Body of pancreas (tissue), 4 donors: ENCODE results near the gene NOP9. TPM values are rescaled to one million over a fixed set of nuclear protein-coding genes. Genes with fewer than 3 reads are reported as not detected.

Source experiments
- ATAC-seq: fragments of 150-250 bp; one replicate; pipeline ENCODE4 v1.9.1; 2016
- DNase-seq, 4 donors: peaks; one replicate each; pipeline ENCODE4 v3.0.0-alpha.2; 2019
- H3K27ac ChIP-seq, 4 donors: fragments of 200-600 bp; sonication (generic); 1 replicate in 3 of 4; 2 replicates in 1 of 4; pipeline versions ENCODE4 v1.5.1 to v1.6.1; 2016 to 2019; ENCODE audit warnings: mild to moderate bottlenecking in 1 of 4, mixed read lengths in 1 of 4, moderate library complexity in 1 of 4
- H3K27me3 ChIP-seq, 2 donors: fragments of 200-600 bp; sonication (generic); one replicate each; pipeline ENCODE4 v1.6.0; 2016; ENCODE audit warnings: mild to moderate bottlenecking in 1 of 2
- H3K36me3 ChIP-seq, 2 donors: fragments of 200-600 bp; sonication (generic); replicated peaks in 1 of 2; 2 replicates each; pipeline ENCODE4 v1.5.1; 2016; ENCODE audit warnings: low read depth in 2 of 2; ENCODE audit not compliant: insufficient read depth in 1 of 2
- H3K4me1 ChIP-seq: fragments of 200-600 bp; sonication (generic); one replicate; pipeline ENCODE4 v1.6.0; 2016
- H3K4me3 ChIP-seq, 2 donors: fragments of 200-600 bp; sonication (generic); 1 replicate in 1 of 2; 2 replicates in 1 of 2; pipeline ENCODE4 v1.5.1; 2016 to 2019
- H3K9me3 ChIP-seq, 3 donors: fragments of 200-600 bp; sonication (generic); 1 replicate in 2 of 3; 2 replicates in 1 of 3; pipeline ENCODE4 v1.5.1; 2016
- POLR2A ChIP-seq, 3 donors: fragments of 450-650 bp; IDR thresholded peaks; one replicate each; pipeline ENCODE4 v1.6.1; 2016; ENCODE audit warnings: antibody characterized with exemption in 3 of 3, mild to moderate bottlenecking in 2 of 3
- WGBS, 2 donors: methylation state at CpG; one replicate each; pipeline ENCODE4 v1.1.5; 2017; 5-methylcytosine and 5-hydroxymethylcytosine counted together
- intact Hi-C: fragments of 100-400 bp; cut with DNase I; formaldehyde crosslinking; loops from one replicate; pipeline ENCODE4 v1.15.1; 2023
- total RNA-seq, 2 donors: library from RNA; depleted of rRNA; stranded (reverse); fragments of >200 nt; gene quantifications; one replicate each; pipeline ENCODE4 v1.1.0, GENCODE V29; 2016
- TF ChIP-seq, protein P1 (sequence below), 7 experiments: fragments of 450-650 bp in 4 of 7; fragments of 200-600 bp in 3 of 7; sonication (generic) in 3 of 7; IDR thresholded peaks; one replicate each; pipeline ENCODE4 v1.5.1; 2016 to 2019; ENCODE audit warnings: antibody characterized with exemption in 7 of 7

NOP9 gene
- total RNA-seq, 2 donors from 2014 or later: 10.6 to 12.2 TPM

DNA sequence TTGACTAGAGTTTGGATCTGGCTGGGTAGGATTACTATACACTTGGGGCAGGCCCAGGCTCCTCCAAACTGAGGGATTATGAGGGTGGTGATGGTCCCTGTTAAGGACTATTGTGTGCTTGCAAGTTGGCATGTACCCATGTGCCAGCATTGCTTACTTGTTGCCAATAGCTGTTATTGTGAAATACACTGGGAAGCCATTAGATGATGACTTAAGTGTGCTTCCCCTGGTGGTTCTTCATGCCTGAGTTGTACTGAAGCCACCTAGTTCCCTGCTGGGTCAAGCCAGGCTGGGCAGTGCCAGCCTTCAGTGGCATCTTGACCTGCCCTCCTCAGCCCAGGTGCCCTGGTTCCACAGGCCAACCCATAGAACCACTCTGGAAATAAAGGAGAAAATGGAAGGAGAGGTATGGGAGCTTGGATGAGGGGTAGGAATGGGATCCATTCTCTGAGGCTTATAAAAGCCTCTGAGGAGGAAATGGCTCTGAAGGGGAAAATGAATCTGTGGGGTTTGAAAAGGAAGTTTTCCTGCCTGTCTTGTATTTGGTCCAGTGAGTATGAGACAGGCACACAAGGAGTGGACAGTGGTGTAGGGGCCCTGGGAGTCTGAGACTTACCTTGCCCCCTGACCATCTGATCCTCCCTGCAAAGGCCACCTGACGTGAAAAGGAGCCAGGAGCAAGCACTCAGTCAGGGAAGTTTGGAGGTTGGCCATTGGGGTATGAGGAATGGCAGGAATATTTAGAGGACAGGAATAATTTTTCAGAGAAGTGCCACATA, 12.4 kb downstream of the NOP9 start:
- no peak overlapping the region for H3K4me3 ChIP-seq
- no peaks in the 10 kb centered on the region for H3K36me3 ChIP-seq
- no peaks in the 10 kb centered on the region for H3K9me3 ChIP-seq
- H3K27ac ChIP-seq: peak overlapping the region; percentile 79 to 91 (median 86)
- intact Hi-C loops: no loop called here
- no peak for ATAC-seq
- TF ChIP-seq, protein P1, sequence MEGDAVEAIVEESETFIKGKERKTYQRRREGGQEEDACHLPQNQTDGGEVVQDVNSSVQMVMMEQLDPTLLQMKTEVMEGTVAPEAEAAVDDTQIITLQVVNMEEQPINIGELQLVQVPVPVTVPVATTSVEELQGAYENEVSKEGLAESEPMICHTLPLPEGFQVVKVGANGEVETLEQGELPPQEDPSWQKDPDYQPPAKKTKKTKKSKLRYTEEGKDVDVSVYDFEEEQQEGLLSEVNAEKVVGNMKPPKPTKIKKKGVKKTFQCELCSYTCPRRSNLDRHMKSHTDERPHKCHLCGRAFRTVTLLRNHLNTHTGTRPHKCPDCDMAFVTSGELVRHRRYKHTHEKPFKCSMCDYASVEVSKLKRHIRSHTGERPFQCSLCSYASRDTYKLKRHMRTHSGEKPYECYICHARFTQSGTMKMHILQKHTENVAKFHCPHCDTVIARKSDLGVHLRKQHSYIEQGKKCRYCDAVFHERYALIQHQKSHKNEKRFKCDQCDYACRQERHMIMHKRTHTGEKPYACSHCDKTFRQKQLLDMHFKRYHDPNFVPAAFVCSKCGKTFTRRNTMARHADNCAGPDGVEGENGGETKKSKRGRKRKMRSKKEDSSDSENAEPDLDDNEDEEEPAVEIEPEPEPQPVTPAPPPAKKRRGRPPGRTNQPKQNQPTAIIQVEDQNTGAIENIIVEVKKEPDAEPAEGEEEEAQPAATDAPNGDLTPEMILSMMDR (IDR thresholded peaks at IDR 0.05): no peak
- 80 to 88% methylated on average over 1 of the region's 1 CpG for WGBS, 2 donors
- H3K4me1 ChIP-seq: peaks cover 61% of the 10 kb centered on the region
- peak in 1 of 4 donors; percentile 56 for DNase-seq
- H3K27me3 ChIP-seq: no peaks in the 10 kb centered on the region

DNA sequence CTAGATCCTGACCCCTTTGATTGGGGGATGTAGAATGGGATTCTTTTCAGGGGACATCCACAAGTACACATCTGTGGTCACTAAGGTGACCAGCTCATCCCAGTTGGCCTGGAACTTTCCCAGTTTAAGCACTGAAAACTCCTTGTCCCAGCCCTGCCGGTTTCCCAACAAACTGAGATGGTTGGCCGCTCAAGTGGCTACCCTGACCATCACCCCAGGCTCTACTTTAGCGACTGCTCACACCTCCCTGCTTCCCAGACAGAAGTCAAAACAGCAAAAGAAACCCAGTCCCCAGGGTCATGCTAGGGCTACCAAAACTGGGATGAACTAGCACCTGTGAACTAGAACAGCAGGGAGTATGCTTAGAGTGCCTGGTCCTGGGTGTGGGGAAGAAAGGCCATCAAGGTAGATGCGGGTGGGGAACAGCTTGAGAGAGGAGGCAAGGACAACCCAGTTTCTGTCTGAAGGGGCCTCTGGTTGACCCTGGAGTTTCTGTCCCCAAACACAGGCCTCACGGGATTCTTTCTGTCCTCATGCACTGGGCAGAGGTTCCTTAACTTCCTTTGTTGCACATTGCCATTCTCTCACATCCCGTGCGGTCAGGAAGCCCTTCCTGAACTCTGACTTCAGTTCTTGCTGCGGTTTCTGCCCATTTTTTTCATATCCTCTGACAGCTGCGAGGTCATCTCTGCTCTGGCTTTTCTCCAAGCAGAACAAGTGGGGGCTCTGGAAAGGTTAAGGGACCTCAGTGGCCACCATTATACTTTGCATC, 13.3 kb downstream of the NOP9 start:
- intact Hi-C loops: no loop called here
- no peaks in the 10 kb centered on the region for H3K27me3 ChIP-seq
- H3K36me3 ChIP-seq: no peaks in the 10 kb centered on the region
- peak in 1 of 4 donors; percentile 72 for DNase-seq
- peaks cover 52% of the 10 kb centered on the region for H3K4me1 ChIP-seq
- WGBS, 2 donors: 69 to 87% methylated on average over 8 to 9 of the region's 9 CpGs
- ATAC-seq: no peak
- no peaks in the 10 kb centered on the region for H3K9me3 ChIP-seq
- TF ChIP-seq POLR2A (IDR thresholded peaks at IDR 0.05): no peak
- TF ChIP-seq, protein P1 (IDR thresholded peaks at IDR 0.05): no peak
- H3K4me3 ChIP-seq: no peak overlapping the region
- peak overlapping the region in 1 of 4 donors; percentile 88 for H3K27ac ChIP-seq

DNA sequence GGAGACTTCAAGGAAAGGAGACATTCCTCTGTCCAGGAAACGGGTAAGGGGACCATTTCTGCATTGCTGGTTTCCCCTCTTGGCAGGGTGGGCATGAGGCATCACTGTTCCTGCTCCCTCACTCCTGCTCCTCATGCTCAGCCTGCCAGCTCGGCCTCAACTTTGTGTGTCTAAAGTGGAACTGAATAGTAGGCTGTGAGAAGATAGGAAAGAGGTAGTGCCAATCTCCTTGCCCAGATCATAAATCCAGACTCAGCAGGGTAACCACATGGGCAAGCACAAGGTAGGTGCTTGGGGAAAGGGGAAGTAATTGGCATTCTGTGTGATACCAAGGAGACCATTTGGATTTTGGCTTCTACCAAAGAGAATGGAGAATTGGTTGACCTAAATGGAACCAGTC, 14.3 kb downstream of the NOP9 start:
- intact Hi-C loops: no loop called here
- no peak overlapping the region for H3K4me3 ChIP-seq
- peak overlapping the region in 1 of 4 donors; percentile 88 for H3K27ac ChIP-seq
- no peak for TF ChIP-seq POLR2A (IDR thresholded peaks at IDR 0.05)
- TF ChIP-seq, protein P1 (IDR thresholded peaks at IDR 0.05): no peak
- no peak for ATAC-seq
- H3K36me3 ChIP-seq: no peaks in the 10 kb centered on the region
- no peaks in the 10 kb centered on the region for H3K9me3 ChIP-seq
- peaks cover 42% of the 10 kb centered on the region for H3K4me1 ChIP-seq
- WGBS, 2 donors: 82 to 96% methylated on average over 2 of the region's 2 CpGs
- no peaks in the 10 kb centered on the region for H3K27me3 ChIP-seq
- no peak for DNase-seq

DNA sequence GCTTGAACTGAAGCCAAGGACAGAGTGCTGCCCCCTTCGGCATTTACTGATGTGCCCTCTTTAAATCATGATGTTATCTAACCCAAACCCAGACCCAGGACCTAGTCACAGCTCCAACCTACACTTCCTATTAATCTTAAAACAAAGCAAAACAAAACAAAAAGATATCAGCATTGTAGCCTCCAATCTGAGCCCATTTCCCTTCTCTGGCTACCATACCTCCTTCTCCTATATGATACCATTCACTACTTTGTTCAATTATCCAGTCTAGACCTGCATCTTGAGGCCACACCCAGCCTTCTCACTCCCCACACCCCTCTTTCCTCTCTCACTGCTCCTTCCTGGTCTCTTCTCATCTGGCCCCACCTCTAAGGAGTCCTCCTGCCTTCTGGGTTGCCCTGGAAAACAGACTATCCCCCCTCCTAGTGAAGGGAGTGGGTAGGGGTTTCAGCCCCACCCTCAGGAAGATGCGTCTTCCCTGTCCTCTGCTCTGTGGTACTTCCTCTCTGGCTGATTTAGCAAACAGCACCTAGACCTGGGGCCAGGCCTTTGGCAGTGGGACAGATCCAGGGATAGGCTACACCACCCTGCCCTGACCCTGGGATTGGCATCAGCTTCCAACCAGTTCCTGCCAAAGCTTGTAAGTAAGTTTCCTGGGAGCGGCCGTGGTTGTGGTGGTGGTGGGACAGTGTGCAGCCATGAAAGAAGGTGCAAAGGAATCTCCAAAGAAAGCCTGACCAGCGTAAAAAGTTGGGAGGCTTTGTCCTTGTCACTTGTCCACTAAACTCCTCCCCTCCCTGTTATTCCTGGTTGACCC, 14.9 kb downstream of the NOP9 start:
- Histone ChIP-seq H3K4me3 (no peak overlapping the region), H3K27me3 (no peaks in the 10 kb centered on the region), H3K27ac (peak overlapping the region in 1 of 4 donors; percentile 5), H3K9me3 (no peaks in the 10 kb centered on the region), H3K36me3 (no peaks in the 10 kb centered on the region), H3K4me1 (peaks cover 35% of the 10 kb centered on the region)
- intact Hi-C loops: no loop called here
- 69 to 77% methylated on average over 5 of the region's 5 CpGs for WGBS, 2 donors
- TF ChIP-seq, protein P1 (IDR thresholded peaks at IDR 0.05): no peak
- TF ChIP-seq POLR2A (IDR thresholded peaks at IDR 0.05): no peak
- DNase-seq (no peak), ATAC-seq (no peak)
